Measurements from ENCODE around the gene THADA. TPM values are rescaled to one million over a fixed set of nuclear protein-coding genes. Genes with fewer than 3 reads are reported as not detected.
"Not testable (repeated sequence)": the region's sequence is repeated elsewhere in the genome, so short reads cannot be mapped to it uniquely, and the experiment has no call there.

Gene THADA
- total RNA-seq, 2 experiments from 2014 or later, result 34.5 to 35.2 TPM

- DNase-seq, result no peak
- Mint-ChIP-seq H3K9me3 (no peaks in the 10 kb centered on the region), H3K27ac (no peak overlapping the region), H3K4me1 (peaks cover 9% of the 10 kb centered on the region), H3K4me3 (no peak overlapping the region), H3K36me3 (peaks cover 42% of the 10 kb centered on the region), H3K27me3 (no peaks in the 10 kb centered on the region)
Observed at GRCh38 chr2:43534569-43534968, 61.3 kb downstream of the THADA start.

DNA sequence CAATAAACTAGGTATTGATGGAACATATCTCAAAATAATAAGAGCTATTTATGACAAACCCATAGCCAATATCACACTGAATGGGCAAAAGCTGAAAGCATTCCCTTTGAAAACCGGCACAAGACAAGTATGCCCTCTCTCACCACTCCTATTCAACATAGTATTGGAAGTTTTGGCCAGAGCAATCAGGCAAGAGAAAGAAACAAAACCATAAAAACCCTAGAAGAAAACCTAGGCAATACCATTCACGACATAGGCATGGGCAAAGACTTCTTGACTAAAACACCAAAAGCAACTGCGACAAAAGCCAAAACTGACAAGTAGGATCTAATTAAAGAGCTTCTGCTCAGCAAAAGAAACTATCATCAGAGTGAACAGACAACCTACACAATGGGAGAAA lies 63.3 kb downstream of the THADA start:
- H3K9me3 Mint-ChIP-seq, H3K27me3 Mint-ChIP-seq, DNase-seq, H3K4me1 Mint-ChIP-seq, H3K27ac Mint-ChIP-seq, H3K4me3 Mint-ChIP-seq: not testable (repeated sequence)
- peaks cover 40% of the 10 kb centered on the region for H3K36me3 Mint-ChIP-seq

DNA sequence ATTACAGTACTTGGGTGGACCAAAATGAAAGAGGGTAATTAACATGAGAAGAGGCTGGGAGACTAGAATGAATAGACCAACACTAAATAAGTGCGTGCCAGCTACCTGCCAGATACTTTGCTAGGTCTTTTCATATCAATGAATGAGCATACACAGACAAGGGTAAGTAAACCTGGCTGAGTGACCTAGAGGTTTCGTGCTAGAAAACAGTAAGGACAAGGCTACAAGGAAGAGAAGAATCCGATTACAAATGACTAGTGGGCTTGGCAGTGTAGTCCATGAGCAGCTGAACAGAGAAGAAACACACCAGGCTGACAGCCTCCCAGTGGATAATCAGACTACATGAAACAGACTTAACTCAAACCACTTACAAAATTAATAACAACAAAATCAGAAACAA lies 64.6 kb downstream of the THADA start:
- no peaks in the 10 kb centered on the region for H3K4me1 Mint-ChIP-seq
- peaks cover 42% of the 10 kb centered on the region for H3K36me3 Mint-ChIP-seq
- no peaks in the 10 kb centered on the region for H3K27me3 Mint-ChIP-seq
- H3K27ac Mint-ChIP-seq, result no peak overlapping the region
- no peaks in the 10 kb centered on the region for H3K9me3 Mint-ChIP-seq
- H3K4me3 Mint-ChIP-seq, result no peak overlapping the region
- DNase-seq, result no peak

GRCh38 chr2:43526994-43527393 lies 68.8 kb downstream of the THADA start:
- H3K27me3 Mint-ChIP-seq, result no peaks in the 10 kb centered on the region
- no peak overlapping the region for H3K27ac Mint-ChIP-seq
- H3K4me3 Mint-ChIP-seq, result no peak overlapping the region
- H3K9me3 Mint-ChIP-seq, result peaks cover 9% of the 10 kb centered on the region
- no peak for DNase-seq
- H3K4me1 Mint-ChIP-seq, result no peaks in the 10 kb centered on the region
- peaks cover 36% of the 10 kb centered on the region for H3K36me3 Mint-ChIP-seq

DNA sequence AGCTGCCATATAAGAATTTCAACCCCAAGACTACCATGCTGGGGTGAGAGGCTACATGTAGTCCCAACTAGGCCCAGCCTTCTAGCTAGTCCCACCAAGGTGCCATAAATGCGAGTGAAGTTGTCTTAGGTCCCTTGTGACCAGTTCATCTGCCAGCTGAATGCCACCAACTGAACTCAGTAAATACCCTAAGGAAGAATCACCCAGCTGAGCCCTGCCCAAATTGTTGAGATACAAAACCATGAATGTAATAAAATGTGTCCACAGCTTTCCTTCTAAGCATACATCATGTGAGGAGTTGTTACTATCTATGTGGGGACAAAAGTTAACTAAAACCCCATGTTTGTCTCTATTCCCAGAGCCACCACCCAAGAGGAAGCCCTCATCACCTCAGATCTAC lies 70.3 kb downstream of the THADA start:
- Mint-ChIP-seq H3K9me3 (peaks cover 9% of the 10 kb centered on the region), H3K4me1 (no peaks in the 10 kb centered on the region), H3K27ac (no peak overlapping the region), H3K4me3 (no peak overlapping the region), H3K36me3 (peaks cover 30% of the 10 kb centered on the region), H3K27me3 (no peaks in the 10 kb centered on the region)
- no peak for DNase-seq

DNA sequence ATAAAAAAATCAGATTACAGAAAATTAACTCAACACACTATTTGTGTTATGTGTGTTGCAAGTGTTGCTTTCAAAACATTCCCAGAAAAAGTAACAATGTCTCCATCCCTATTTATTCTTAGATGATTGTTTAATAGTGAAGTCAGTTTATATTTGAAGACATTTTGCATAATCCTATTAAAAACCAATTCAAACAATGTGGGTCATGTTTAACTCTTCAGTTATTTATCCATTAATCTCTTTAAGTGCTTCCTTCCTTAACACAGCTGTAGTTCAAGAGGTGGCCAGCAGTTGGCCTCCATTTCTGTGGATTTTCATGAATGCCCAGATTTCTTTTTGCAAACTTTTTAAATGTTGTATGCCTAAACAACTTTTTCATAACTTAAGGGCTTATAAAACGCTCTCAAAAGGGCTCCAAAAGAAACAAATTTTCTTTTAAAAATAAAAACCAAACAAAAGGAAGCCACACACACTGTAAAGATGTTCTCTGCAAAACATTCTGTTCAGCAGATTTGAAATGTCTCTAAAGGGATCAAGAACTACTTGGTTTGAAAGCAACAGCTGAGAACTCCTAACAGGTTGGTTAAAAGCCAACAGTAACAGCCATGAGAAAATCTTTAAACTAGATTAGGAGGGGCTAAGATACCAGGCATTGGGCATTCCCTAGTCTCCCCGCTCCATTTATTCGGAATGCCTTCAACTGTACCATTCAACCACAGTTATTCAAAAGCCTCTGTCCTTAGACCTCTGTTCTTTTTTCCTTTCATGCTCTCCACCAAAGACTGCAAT lies 71.5 kb downstream of the THADA start:
- no peak for DNase-seq
- Mint-ChIP-seq H3K4me3 (no peak overlapping the region), H3K27me3 (no peaks in the 10 kb centered on the region), H3K27ac (no peak overlapping the region), H3K4me1 (peaks cover 4% of the 10 kb centered on the region), H3K36me3 (peaks cover 30% of the 10 kb centered on the region), H3K9me3 (peaks cover 9% of the 10 kb centered on the region)

GRCh38 chr2:43522177-43522576 lies 73.7 kb downstream of the THADA start:
- H3K27ac Mint-ChIP-seq, result no peak overlapping the region
- peaks cover 9% of the 10 kb centered on the region for H3K9me3 Mint-ChIP-seq
- H3K27me3 Mint-ChIP-seq, result no peaks in the 10 kb centered on the region
- no peak for DNase-seq
- peaks cover 9% of the 10 kb centered on the region for H3K4me1 Mint-ChIP-seq
- peaks cover 28% of the 10 kb centered on the region for H3K36me3 Mint-ChIP-seq
- no peak overlapping the region for H3K4me3 Mint-ChIP-seq

DNA sequence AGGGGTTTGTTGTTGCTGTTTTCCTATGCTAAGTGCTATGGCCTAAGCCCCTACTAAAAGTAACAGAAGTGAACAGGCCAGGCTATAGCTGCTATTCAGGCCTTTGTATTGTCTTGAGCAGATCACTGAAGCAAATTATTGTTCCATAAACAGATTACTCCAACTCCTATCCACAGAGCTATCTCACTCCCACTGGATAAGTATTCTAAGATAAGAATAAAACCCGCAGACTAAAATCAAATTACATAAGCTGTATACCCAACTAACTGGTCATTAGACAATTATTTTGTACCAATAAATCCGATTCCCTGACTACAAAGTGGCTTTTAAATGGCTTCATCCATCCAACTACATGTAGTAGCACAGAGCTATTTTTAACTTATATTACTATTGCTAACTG lies 74.3 kb downstream of the THADA start:
- no peak overlapping the region for H3K27ac Mint-ChIP-seq
- H3K36me3 Mint-ChIP-seq, result peaks cover 26% of the 10 kb centered on the region
- H3K4me3 Mint-ChIP-seq, result no peak overlapping the region
- H3K4me1 Mint-ChIP-seq, result peaks cover 9% of the 10 kb centered on the region
- no peak for DNase-seq
- no peaks in the 10 kb centered on the region for H3K27me3 Mint-ChIP-seq
- H3K9me3 Mint-ChIP-seq, result peaks cover 9% of the 10 kb centered on the region

DNA sequence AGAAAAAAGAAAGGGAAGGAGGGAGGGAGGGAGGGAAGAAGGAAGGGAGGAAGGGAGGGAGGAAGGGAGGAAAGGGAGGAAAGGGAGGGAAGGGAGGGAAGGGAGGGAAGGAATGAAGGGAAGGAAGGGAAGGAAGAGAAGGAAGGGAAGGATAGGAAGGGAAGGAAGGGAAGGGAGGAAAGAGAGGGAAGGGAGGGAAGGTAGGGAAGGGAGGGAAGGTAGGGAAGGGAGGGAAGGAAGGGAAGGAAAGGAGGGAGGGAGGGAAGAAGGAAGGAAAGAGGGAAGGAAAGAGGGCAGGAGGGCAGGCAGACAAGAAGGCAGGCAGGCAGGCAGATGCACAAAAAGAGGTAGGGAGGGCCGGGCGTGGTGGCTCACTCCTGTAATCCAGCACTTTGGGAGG lies 74.9 kb downstream of the THADA start:
- peaks cover 9% of the 10 kb centered on the region for H3K9me3 Mint-ChIP-seq
- no peak overlapping the region for H3K4me3 Mint-ChIP-seq
- DNase-seq, result no peak
- H3K4me1 Mint-ChIP-seq, result peaks cover 13% of the 10 kb centered on the region
- H3K27ac Mint-ChIP-seq, result no peak overlapping the region
- no peaks in the 10 kb centered on the region for H3K27me3 Mint-ChIP-seq
- peaks cover 20% of the 10 kb centered on the region for H3K36me3 Mint-ChIP-seq

- Mint-ChIP-seq H3K4me1 (peaks cover 15% of the 10 kb centered on the region), H3K27me3 (no peaks in the 10 kb centered on the region), H3K4me3 (no peak overlapping the region), H3K9me3 (no peaks in the 10 kb centered on the region), H3K36me3 (peaks cover 8% of the 10 kb centered on the region), H3K27ac (no peak overlapping the region)
- no peak for DNase-seq
Observed at GRCh38 chr2:43519643-43520221, 76.1 kb downstream of the THADA start.

DNA sequence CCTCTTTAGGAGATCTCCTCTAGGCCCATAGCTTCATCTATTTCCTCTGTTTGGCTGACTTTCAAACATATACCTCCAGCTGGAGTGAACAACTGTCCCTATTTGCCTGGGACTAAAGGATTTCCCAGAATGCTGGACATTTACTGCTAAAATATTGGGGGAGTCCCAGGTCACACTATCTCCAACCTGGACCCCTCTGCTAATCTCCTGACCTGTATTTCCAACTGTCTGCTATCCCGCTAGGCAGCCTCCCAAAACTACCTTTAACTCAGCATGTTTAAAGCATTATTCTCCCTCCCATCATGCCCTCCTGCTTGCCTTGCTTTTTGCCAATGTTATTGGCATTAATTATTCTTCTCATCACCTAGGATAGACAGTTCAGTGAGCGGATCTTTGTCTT lies 77.1 kb downstream of the THADA start:
- no peak overlapping the region for H3K4me3 Mint-ChIP-seq
- H3K36me3 Mint-ChIP-seq, result peaks cover 3% of the 10 kb centered on the region
- DNase-seq, result no peak
- no peak overlapping the region for H3K27ac Mint-ChIP-seq
- H3K4me1 Mint-ChIP-seq, result peaks cover 15% of the 10 kb centered on the region
- H3K27me3 Mint-ChIP-seq, result no peaks in the 10 kb centered on the region
- no peaks in the 10 kb centered on the region for H3K9me3 Mint-ChIP-seq

DNA sequence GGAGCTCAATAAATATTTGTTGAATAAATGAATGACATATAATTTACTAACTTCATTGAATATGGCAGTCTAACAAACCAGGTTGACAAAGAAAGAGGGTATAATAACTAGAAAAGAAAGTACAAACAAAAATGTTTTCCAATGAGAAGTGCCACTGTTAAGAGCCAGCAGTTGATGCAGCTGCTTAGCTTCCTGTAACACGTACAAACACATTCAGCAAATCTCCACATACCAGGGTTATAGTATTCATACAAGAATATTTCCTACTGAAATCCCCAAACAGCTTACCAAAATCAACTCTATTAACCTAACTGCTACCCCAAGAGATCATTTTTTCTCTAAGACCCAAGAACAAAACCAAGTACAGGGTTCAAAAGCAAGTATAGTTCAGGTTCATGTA lies 77.7 kb downstream of the THADA start:
- peaks cover 4% of the 10 kb centered on the region for H3K36me3 Mint-ChIP-seq
- H3K4me3 Mint-ChIP-seq, result no peak overlapping the region
- no peaks in the 10 kb centered on the region for H3K27me3 Mint-ChIP-seq
- peaks cover 15% of the 10 kb centered on the region for H3K4me1 Mint-ChIP-seq
- peak overlapping the region; percentile 6 for H3K27ac Mint-ChIP-seq
- DNase-seq, result no peak
- H3K9me3 Mint-ChIP-seq, result no peaks in the 10 kb centered on the region

DNA sequence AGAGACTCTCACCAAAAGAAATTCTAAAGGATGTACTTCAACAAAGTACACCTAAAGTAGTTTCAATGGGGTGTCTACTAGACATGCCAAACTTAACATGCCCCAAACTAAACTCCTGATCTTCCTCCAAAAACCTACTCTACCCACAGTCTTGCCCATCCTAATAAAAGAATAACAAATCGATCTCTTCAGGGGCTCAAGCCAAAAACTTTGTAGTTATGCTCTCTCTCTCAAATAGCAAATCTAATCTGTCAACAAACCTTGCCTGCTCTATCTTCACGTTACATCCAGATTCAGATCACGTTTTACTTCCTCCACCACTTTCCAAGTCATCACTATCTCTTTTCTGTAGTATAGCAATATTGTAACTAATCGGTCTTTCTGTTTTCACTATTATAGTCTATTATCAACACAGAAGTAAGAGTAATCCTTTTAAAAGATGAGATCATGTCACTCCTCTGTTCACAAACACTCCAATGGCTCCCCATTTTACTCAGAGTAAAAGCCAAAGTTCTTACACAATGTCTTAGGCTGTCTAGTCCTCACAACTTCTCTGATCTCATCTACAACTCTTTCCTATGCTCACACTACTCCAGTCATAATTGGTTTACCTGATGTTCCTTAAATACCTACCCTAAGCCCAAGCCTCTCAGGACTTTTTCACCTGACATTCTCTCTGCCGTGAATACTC lies 79.9 kb downstream of the THADA start:
- H3K9me3 Mint-ChIP-seq, result no peaks in the 10 kb centered on the region
- no peak for DNase-seq
- H3K4me3 Mint-ChIP-seq, result no peak overlapping the region
- H3K27ac Mint-ChIP-seq, result no peak overlapping the region
- H3K4me1 Mint-ChIP-seq, result peaks cover 15% of the 10 kb centered on the region
- H3K27me3 Mint-ChIP-seq, result no peaks in the 10 kb centered on the region
- peaks cover 20% of the 10 kb centered on the region for H3K36me3 Mint-ChIP-seq

- Mint-ChIP-seq H3K27ac (no peak overlapping the region), H3K36me3 (peaks cover 21% of the 10 kb centered on the region), H3K9me3 (no peaks in the 10 kb centered on the region), H3K4me1 (peaks cover 15% of the 10 kb centered on the region), H3K27me3 (no peaks in the 10 kb centered on the region), H3K4me3 (no peak overlapping the region)
- DNase-seq, result no peak
Observed at GRCh38 chr2:43515248-43515647, 80.6 kb downstream of the THADA start.

- Mint-ChIP-seq H3K27ac (no peak overlapping the region), H3K36me3 (peaks cover 25% of the 10 kb centered on the region), H3K4me1 (peaks cover 14% of the 10 kb centered on the region), H3K9me3 (no peaks in the 10 kb centered on the region), H3K4me3 (no peak overlapping the region), H3K27me3 (no peaks in the 10 kb centered on the region)
- no peak for DNase-seq
Observed at GRCh38 chr2:43513796-43514195, 82.0 kb downstream of the THADA start.

All from activated naive CD8-positive, alpha-beta T cell treated with anti-CD3 and anti-CD28 coated beads for 36 hours (primary cell).